Measurements from ENCODE around the gene DDRGK1.

Gene DDRGK1

GRCh38 chr20:3204124-3204794 is at the start of gene DDRGK1:
DDRGK1 (minus strand) TSS chr20:3204682; CDS start chr20:3204627, 55 bp downstream.
- peak; percentile 88 for DNase-seq (ENCODE audit: low read depth)

DNA sequence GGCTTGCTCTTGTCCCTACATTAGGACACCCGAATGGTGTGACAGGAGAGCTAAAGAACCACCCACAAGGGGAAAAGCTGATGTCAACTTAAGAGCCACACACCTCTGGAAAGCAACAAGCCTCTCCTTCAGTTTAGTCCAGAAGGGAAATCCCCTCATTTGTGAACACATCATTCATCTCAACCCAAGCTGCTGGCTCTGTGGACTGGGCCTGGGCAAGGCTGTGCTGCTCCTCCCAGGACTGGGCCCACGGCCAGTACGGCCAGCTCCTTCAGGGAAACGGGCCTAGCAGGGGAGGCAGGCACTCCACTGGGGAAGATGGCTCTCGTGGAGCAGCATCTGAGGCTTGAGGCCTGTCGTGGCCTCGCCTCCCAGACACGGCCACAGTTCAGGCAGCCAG is 47.3 kb upstream of the DDRGK1 start:
- no peak for DNase-seq (ENCODE audit: low read depth)

- DNase-seq (ENCODE audit: low read depth), result no peak
Observed at GRCh38 chr20:3250091-3250504, 45.6 kb upstream of the DDRGK1 start.

- no peak for DNase-seq (ENCODE audit: low read depth)
Observed at GRCh38 chr20:3248993-3249347, 44.5 kb upstream of the DDRGK1 start.

DNA sequence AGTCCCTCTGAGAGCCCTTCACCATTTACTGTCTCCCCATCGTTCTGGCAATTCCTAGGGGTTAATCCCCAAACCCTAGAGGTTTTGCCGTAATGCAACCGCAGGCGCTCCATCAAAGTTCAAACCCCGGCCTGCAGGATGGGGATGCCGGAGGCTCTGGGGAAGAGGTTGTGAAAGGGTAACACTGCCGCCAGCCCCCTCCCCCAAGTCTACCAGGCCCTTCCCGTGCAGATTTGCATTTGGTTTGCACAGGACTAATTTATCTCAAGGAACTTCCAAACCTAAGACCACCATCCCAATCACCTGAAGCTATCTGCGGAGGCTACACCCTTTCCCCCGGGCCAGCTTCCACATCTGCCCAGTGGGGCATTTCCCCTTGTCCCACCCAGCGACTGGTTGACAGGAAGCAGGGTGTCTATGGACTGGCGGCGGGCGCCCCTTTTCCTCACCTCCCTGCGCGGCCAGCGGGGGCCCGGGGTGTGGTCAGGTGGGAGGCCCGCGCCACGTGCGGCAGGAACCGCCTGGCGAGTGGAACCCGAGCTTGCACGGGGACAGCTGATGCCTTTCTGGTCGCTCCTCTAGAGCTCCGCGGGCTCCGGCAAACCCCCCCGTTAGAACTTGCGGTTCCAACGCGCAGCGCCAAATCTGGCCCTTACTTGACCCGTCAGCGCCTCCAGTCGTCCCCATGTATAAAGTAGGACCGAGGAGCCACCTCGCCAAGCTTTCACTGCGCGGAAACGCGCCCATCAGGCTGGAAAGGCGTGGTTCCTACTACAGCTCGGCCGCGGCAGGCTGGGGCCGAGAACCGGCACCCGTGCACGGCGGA is 43.9 kb upstream of the DDRGK1 start:
- DNase-seq (ENCODE audit: low read depth), result no peak

- no peak for DNase-seq (ENCODE audit: low read depth)
Observed at GRCh38 chr20:3247638-3248037, 43.2 kb upstream of the DDRGK1 start.

- DNase-seq (ENCODE audit: low read depth), result no peak
Observed at GRCh38 chr20:3246682-3247081, 42.2 kb upstream of the DDRGK1 start.

DNA sequence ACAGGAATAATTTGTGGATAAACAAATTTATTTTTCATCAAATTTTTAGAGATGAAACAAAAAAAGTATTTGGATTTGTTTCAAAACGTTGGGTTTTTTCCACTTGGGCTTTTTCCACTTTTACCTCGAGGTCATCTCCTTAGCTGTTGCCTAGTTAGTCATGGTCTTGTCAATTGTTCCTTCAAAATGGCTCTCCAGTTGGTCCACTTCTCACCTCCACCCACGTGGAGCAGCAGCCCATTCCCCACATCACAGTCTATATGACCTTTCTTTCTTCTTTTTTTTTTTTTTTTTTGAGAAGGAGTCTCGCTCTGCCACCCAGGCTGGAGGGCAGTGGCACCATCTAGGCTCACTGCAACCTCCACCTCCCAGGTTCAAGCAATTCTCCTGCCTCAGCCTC is 41.2 kb upstream of the DDRGK1 start:
- DNase-seq (ENCODE audit: low read depth), result no peak

GRCh38 chr20:3245156-3245555 is 40.7 kb upstream of the DDRGK1 start:
- DNase-seq (ENCODE audit: low read depth), result no peak

DNA sequence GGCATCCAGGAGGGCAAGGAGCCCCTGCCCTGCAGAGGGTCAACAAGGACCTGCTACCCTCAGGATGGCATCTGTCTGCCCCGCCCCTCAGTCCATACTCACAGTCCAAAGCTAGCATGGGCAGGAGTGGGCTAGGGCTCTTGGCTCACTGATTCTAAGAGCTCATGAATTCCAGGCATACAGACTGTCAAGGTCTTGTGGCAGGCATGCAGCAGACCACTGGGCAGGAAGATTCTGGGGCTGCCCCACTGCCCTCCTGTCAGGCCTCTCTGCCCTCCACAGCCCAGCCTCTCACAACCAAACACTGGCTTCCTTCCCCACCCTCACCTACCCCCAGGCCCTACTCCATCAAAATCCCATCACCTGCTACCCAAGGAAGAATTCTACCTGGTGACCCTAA is 40.1 kb upstream of the DDRGK1 start:
- DNase-seq (ENCODE audit: low read depth), result no peak

GRCh38 chr20:3243718-3244358 is 39.4 kb upstream of the DDRGK1 start:
- no peak for DNase-seq (ENCODE audit: low read depth)

GRCh38 chr20:3242172-3242692 is 37.8 kb upstream of the DDRGK1 start:
- no peak for DNase-seq (ENCODE audit: low read depth)

DNA sequence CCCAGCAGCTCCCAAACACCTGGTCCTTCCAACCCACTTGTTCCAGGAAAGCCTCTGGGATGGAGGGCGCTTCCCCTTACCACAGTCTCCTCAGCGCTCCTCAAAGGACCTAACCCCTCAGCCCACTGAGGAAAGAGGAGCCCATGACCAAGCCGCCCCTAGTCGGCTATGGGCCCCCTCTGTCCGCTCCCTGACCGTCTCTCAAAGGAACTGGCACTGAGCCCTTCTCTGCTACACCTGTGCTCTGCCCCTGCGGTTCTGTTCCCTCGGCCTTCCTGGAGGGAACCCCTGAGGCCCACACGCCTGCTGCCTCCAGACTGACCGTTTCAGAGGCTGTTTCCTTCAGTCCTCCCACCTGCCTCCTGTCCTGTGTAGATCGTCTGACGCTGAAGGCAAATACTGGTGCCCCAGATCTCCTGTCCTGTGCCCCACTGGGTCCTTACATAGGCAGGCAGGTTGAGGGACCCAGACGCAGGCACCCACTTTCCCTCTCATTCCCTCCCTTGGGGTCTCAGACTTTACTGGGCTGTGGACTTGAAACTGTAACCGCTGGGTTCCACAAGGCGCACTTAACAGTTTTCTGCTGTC is 36.4 kb upstream of the DDRGK1 start:
- DNase-seq (ENCODE audit: low read depth), result no peak

DNA sequence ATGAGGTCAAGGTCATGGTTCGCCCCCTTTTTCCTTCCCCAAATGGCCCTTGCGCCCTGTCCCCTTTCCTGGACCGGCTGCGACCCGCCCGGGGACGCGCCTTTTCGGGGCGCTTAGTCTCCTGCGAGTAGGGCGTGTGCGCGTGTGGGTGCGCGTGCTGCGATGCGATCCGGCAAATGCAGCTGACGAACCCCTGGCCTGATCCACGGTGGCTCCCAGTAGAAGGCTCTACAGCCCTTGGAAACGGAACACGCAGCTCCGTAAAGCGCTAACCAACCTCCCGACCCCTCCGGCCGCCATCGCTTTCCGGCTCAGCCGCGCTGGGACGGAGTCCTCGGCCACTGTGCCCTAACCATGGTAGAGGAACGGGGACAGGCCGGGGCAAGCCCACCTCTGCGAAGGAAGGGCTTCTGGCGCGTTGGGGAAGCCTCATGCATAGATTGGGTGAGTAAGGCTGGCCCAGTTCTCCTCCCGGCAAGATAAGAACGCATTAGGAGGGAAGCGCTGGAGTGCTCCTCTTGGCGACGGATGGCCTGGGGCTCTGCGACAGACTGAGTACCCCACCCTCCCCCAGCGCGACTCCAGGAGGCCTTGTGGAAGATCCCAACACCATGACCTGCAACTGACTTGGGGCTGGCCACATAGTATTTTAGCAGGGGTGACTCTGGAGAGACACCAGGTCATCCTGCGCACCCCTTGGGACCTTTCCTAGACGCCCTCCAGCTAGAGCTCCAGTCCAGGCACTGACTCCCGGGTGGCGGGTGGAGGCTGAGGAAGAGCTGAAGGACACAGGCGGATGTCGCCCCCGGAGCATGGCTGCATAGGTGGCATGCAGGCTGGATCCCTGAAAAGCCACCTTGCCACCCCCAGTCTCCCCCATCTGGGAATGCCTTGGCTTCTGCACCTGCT is 35.6 kb upstream of the DDRGK1 start:
- no peak for DNase-seq (ENCODE audit: low read depth)

GRCh38 chr20:3239026-3239866 is 34.8 kb upstream of the DDRGK1 start, which contains the start of gene SLC4A11:
SLC4A11 (minus strand) TSS chr20:3239190; CDS start chr20:3239137, 53 bp downstream.
- DNase-seq (ENCODE audit: low read depth), result peak; percentile 35

DNA sequence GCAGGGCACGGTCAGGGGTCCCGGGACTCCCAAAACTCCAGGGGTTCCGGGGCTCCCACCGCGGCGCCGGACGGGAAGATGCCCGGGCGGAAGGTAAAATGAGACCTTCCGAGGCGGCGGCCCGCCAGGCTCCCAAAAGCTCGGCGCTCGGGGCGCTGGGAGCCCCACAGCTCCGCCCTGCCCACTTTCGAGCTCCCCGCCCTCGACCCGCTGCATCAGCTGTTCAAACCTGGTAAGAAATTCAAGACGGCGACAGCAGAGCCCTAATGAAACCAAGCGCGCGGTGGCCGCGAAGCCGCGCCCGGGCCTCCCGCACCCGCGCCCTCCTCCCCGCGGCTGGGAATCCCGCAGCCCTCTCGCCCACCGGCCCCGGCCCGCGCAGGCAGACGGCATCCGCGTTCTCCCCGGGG is 34.1 kb upstream of the DDRGK1 start:
- DNase-seq (ENCODE audit: low read depth), result peak; percentile 27

DNA sequence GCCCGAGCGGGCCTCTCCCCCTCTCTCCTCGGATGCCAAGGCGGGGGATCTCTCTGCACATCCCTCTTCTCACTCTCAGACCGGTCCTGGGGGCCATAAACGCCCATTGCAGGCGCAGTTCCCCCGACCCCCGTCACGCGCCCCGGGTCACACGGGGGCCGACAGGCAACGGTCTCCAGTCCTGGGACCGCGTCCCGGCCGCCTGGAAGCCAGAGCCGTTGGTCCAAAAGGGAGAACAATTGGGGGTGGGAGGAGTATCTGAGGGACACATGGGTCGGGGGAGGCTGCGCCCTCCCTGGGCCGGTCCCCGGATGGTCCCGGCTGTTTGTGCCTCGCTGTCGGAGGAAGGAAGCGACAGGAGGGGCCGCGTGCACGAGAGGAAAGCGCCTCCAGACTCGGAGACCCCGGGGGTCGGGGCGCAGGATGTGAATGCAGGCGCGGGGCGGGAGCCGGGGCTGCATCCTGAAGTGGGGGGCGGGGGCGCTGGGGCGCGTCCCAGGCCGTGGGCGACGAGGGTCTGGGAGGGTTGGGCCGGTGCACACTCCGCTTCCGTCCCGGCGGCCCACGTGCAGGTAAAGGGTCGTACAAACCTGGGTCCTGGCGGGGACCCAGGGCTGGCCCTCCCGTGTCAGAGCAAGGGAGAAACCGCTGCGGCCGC is 33.6 kb upstream of the DDRGK1 start:
- DNase-seq (ENCODE audit: low read depth), result no peak

- no peak for DNase-seq (ENCODE audit: low read depth)
Observed at GRCh38 chr20:3237011-3237957, 32.8 kb upstream of the DDRGK1 start.

All from activated T-cell treated with anti-CD3 and anti-CD28 coated beads for 1 hour (primary cell).